Tibial nerve (tissue), 4 donors: ENCODE measurements around the gene STAT1. TPM values are rescaled to one million over a fixed set of nuclear protein-coding genes. Genes with fewer than 3 reads are reported as not detected.

Experiments
- DNase-seq, 2 donors: peaks; one replicate each; pipeline ENCODE4 v3.0.0-alpha.2; 2019; ENCODE audit warnings: low spot score in 2 of 2
- H3K27ac ChIP-seq, 4 donors: fragments of 200-600 bp; sonication (generic) in 3 of 4; one replicate each; pipeline ENCODE4 v1.5.1; 2017 to 2019; ENCODE audit warnings: mild to moderate bottlenecking in 1 of 4
- H3K27me3 ChIP-seq, 2 donors: fragments of 200-600 bp; sonication (generic) in 1 of 2; one replicate each; pipeline versions ENCODE4 v1.5.1 to v1.6.0; 2017 to 2019
- H3K36me3 ChIP-seq, 3 donors: fragments of 200-600 bp; sonication (generic); one replicate each; pipeline ENCODE4 v1.5.1; 2018 to 2019
- H3K4me1 ChIP-seq, 4 donors: fragments of 200-600 bp; sonication (generic) in 3 of 4; one replicate each; pipeline ENCODE4 v1.5.1; 2017 to 2019
- H3K4me3 ChIP-seq, 4 donors: fragments of 200-600 bp; sonication (generic) in 3 of 4; one replicate each; pipeline ENCODE4 v1.5.1; 2017 to 2019; ENCODE audit warnings: mild to moderate bottlenecking in 1 of 4, moderate library complexity in 1 of 4
- H3K9me3 ChIP-seq, 4 donors: fragments of 200-600 bp; sonication (generic) in 3 of 4; one replicate each; pipeline ENCODE4 v1.5.1; 2017 to 2019
- EP300 ChIP-seq, 2 donors: sonication (generic); formaldehyde crosslinking; IDR thresholded peaks; one replicate each; pipeline ENCODE4 v1.6.1; 2017; ENCODE audit warnings: antibody characterized with exemption in 2 of 2, mild to moderate bottlenecking in 1 of 2
- POLR2A ChIP-seq, 2 donors: fragments of 450-650 bp; IDR thresholded peaks; one replicate each; pipeline ENCODE4 v1.6.1; 2017; ENCODE audit warnings: antibody characterized with exemption in 2 of 2, mild to moderate bottlenecking in 2 of 2, moderate library complexity in 2 of 2
- WGBS, 2 donors: methylation state at CpG; one replicate each; pipeline ENCODE4 v1.1.5; 2018; 5-methylcytosine and 5-hydroxymethylcytosine counted together
- total RNA-seq, 4 donors: library from RNA; depleted of rRNA; stranded (reverse); fragments of >200 nt; gene quantifications; one replicate each; pipeline ENCODE4 v1.1.0, GENCODE V29; 2016
- TF ChIP-seq, protein P1 (sequence below), 5 experiments: fragments of 200-600 bp in 3 of 5; fragments of 450-650 bp in 2 of 5; sonication (generic) in 3 of 5; IDR thresholded peaks; one replicate each; pipeline ENCODE4 v1.5.1; 2016 to 2019; ENCODE audit warnings: antibody characterized with exemption in 5 of 5, mild to moderate bottlenecking in 3 of 5, moderate library complexity in 2 of 5

STAT1 gene
- total RNA-seq, 4 donors from 2014 or later = 40.2 to 73.9 (median 65.6) TPM

DNA sequence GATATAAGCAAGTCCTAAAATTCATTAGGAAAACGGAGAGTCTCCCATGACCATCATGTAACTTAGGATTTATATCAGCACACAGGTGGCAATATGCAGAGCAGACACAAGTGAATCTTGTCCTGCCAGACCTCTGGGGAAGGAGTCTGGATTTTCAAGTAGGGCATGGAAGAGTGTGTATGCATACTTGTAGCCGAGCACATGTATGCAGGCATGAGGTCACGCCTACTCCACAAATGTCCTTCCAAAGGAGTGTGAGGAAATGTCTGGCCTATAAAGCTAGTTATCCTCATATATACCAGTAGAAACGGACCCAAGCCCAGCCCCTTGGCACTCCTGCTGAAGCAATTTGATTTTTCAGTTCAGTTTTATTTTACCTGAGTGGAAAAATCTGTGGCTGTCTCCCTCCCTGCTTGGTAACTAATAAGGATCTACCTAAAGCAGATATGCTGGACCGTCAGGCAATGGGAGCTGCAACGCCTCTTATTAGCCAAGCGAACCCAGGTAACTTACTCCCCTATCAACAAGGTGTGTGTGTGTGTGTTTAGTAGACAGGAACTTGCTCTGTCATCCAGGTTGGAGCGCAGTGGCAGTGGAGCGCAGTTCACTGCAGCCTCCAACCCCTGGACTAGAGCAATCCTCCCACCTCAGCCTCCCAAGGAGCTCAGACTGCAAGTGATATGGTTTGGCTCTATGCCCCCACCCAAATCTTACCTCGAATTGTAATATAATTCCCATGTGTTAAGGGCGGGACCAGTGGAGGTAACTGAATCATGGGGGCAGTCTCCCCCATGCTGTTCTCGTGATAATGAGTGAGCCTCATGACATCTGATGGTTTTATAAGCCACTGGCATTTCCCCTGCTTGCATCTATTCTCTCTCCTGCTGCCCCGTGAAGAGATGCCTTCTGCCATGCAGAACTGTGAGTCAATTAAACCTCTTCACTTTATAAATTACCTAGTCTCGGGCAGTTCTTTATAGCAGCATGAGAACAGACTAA lies 2.8 kb downstream of the STAT1 start:
- WGBS, 2 donors = 80 to 84% methylated on average over 14 of the region's 14 CpGs
- Histone ChIP-seq H3K36me3 (peaks cover 0 to 32% (median 8%) of the 10 kb centered on the region in 3 donors), H3K27ac (no peak overlapping the region), H3K4me1 (peaks cover 0 to 44% (median 21%) of the 10 kb centered on the region in 4 donors), H3K27me3 (no peaks in the 10 kb centered on the region), H3K4me3 (no peak overlapping the region), H3K9me3 (no peaks in the 10 kb centered on the region)
- no peak for DNase-seq
- TF ChIP-seq EP300 (IDR thresholded peaks at IDR 0.05) (no peak), POLR2A (IDR thresholded peaks at IDR 0.05) (no peak)
- TF ChIP-seq, protein P1, sequence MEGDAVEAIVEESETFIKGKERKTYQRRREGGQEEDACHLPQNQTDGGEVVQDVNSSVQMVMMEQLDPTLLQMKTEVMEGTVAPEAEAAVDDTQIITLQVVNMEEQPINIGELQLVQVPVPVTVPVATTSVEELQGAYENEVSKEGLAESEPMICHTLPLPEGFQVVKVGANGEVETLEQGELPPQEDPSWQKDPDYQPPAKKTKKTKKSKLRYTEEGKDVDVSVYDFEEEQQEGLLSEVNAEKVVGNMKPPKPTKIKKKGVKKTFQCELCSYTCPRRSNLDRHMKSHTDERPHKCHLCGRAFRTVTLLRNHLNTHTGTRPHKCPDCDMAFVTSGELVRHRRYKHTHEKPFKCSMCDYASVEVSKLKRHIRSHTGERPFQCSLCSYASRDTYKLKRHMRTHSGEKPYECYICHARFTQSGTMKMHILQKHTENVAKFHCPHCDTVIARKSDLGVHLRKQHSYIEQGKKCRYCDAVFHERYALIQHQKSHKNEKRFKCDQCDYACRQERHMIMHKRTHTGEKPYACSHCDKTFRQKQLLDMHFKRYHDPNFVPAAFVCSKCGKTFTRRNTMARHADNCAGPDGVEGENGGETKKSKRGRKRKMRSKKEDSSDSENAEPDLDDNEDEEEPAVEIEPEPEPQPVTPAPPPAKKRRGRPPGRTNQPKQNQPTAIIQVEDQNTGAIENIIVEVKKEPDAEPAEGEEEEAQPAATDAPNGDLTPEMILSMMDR (IDR thresholded peaks at IDR 0.05) = no peak

DNA sequence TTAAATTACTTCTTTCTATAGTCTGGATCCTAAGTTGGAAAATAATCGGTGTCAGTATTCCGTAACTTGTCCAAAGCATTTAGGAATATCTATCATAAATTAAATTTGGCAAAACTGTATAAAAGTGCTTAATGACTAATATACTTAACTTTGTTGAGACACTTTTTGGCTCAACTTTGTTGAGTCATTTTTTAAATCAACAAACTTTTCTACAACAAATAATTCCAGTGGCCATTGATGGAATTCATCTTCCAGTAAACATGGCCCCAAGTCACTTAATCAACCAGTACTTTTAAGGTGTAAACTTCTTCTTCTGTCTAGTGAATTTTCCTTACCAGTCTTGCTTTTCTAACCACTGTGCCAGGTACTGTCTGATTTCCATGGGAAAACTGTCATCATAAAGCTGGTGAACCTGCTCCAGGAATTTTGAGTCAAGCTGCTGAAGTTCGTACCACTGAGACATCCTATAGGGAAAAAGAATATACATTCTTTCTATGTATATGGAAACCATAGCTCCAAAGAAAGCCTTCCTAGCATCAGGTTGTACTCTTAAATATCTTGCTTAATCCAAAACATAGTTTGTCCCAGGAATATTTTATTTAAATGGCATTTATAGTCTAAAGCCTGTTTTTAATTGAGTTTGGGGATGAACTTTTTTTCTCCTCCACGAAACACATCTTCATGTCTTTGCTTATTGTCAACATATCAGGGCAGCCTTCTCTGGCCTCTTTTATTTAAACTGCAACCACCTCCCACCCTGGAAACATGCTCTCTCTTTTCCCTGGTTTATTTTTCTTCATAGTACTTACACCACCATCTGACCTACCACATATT lies 4.2 kb downstream of the STAT1 start:
- no peak overlapping the region for H3K4me3 ChIP-seq
- DNase-seq = no peak
- peaks cover 0 to 47% (median 13%) of the 10 kb centered on the region in 3 donors for H3K36me3 ChIP-seq
- H3K27me3 ChIP-seq = no peaks in the 10 kb centered on the region
- TF ChIP-seq, protein P1 (IDR thresholded peaks at IDR 0.05) = no peak
- TF ChIP-seq POLR2A (IDR thresholded peaks at IDR 0.05) (no peak), EP300 (IDR thresholded peaks at IDR 0.05) (no peak)
- H3K9me3 ChIP-seq = no peaks in the 10 kb centered on the region
- H3K4me1 ChIP-seq = peaks cover 0 to 41% (median 19%) of the 10 kb centered on the region in 4 donors
- 95 to 97% methylated on average over 4 of the region's 4 CpGs for WGBS, 2 donors
- no peak overlapping the region for H3K27ac ChIP-seq

DNA sequence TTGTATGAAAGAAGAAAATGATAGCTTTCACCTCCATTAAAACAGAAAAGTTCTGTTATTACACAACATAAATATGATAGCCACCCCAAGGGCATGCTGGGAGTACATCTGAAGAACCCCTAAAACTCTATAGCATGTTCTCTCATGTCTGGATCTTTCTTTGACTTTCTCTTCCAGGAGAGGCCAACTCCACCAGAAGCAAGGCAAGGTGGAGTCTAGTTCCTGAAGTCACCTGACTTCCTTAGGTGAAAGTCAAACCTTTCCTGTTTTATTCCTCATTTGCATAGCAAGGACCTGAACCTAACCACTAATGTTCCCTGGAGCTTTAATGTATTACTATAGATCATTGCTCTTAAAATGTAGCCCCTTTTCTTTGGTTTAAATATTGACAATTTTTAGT lies 5.7 kb downstream of the STAT1 start:
- Histone ChIP-seq H3K27me3 (no peaks in the 10 kb centered on the region), H3K36me3 (peaks cover 2 to 61% (median 25%) of the 10 kb centered on the region in 3 donors), H3K9me3 (no peaks in the 10 kb centered on the region), H3K27ac (no peak overlapping the region), H3K4me3 (no peak overlapping the region), H3K4me1 (peaks cover 0 to 36% (median 15%) of the 10 kb centered on the region in 4 donors)
- no peak for DNase-seq
- no peak for TF ChIP-seq POLR2A (IDR thresholded peaks at IDR 0.05)
- no peak for TF ChIP-seq EP300 (IDR thresholded peaks at IDR 0.05)
- TF ChIP-seq, protein P1 (IDR thresholded peaks at IDR 0.05) = no peak

DNA sequence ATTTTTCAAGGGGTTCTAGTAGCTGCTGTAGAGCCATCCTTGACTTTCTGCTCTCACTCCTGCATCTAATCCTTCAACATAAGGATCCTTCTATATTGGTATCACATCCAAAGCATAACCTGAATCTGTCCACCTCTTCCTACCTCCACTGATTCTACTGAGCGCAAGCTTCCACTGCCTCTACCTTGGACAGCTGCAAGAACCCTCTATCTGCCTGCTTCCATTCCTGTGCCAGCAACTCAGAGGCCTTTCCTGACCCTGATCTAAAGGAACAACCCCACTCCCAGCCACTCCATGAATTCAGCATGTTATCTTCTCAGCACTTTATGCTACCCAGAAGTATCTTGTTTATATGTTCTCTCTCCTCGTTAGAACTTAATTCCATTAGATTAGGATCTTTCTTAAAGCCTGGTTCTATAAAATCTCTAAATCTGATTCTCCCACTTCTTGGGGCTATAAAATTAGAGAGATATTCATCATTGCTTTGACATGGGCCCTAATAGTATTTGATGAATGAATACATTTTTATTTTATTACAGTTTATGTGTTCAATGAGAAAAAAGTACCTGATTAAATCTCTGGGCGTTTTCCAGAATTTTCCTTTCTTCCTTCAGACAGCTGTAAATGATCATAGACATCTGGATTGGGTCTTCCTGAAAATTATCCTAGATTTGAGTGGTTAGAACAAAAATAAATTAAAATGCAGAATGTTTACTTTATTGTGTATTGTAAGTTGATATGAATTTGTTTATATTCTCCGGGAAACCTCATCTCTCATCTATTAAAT lies 6.8 kb downstream of the STAT1 start:
- no peak overlapping the region for H3K27ac ChIP-seq
- no peak overlapping the region for H3K4me3 ChIP-seq
- no peaks in the 10 kb centered on the region for H3K27me3 ChIP-seq
- WGBS, 2 donors = 94 to 95% methylated on average over 4 of the region's 4 CpGs
- TF ChIP-seq, protein P1 (IDR thresholded peaks at IDR 0.05) = no peak
- DNase-seq = no peak
- peaks cover 2 to 72% (median 25%) of the 10 kb centered on the region in 3 donors for H3K36me3 ChIP-seq
- H3K9me3 ChIP-seq = no peaks in the 10 kb centered on the region
- peaks cover 0 to 25% (median 9%) of the 10 kb centered on the region in 4 donors for H3K4me1 ChIP-seq
